ENCODE results near the gene ENPP5.

Gene ENPP5

DNA sequence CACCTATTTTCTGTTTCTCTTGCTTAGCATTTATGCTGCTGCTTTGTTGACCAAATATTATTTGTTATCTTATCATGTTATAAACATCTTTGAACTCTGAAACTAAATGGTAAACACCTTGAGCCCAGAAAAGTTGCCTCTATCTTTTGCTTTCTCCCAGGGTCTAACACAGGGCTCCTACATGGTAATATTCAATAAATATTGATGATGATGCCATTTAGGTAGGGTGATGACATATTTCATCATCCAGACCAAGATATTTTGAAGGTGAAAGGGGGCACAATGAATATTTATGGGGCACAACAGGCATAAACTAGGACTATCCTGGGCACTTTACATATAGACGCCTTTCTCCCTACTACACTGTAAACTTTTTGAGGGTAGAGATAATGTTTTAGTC lies 52.6 kb downstream of the ENPP5 start:
- no peak overlapping the region for H3K27ac ChIP-seq
- H3K9me3 ChIP-seq (ENCODE audit: severe bottlenecking), result no peaks in the 10 kb centered on the region
- H3K27me3 ChIP-seq (ENCODE audit: insufficient read depth, low read depth, severe bottlenecking), result no peaks in the 10 kb centered on the region
- H3K36me3 ChIP-seq, result no peaks in the 10 kb centered on the region
- no peak overlapping the region for H3K4me3 ChIP-seq (ENCODE audit: low read depth, low read length)
- no peak for TF ChIP-seq CTCF (IDR thresholded peaks at IDR 0.05; ENCODE audit: low read depth, low read length)
- no peak for DNase-seq

- DNase-seq, result no peak
- H3K36me3 ChIP-seq, result no peaks in the 10 kb centered on the region
- no peaks in the 10 kb centered on the region for H3K9me3 ChIP-seq (ENCODE audit: severe bottlenecking)
- no peak for TF ChIP-seq CTCF (IDR thresholded peaks at IDR 0.05; ENCODE audit: low read depth, low read length)
- no peaks in the 10 kb centered on the region for H3K27me3 ChIP-seq (ENCODE audit: insufficient read depth, low read depth, severe bottlenecking)
- no peak overlapping the region for H3K27ac ChIP-seq
- no peak overlapping the region for H3K4me3 ChIP-seq (ENCODE audit: low read depth, low read length)
Measured at GRCh38 chr6:46116289-46116688, 54.5 kb downstream of the ENPP5 start.

- TF ChIP-seq CTCF (IDR thresholded peaks at IDR 0.05; ENCODE audit: low read depth, low read length), result no peak
- DNase-seq, result no peak
- Histone ChIP-seq H3K9me3 (ENCODE audit: severe bottlenecking) (no peaks in the 10 kb centered on the region), H3K4me3 (ENCODE audit: low read depth, low read length) (no peak overlapping the region), H3K36me3 (no peaks in the 10 kb centered on the region), H3K27ac (no peak overlapping the region), H3K27me3 (ENCODE audit: insufficient read depth, low read depth, severe bottlenecking) (no peaks in the 10 kb centered on the region)
Measured at GRCh38 chr6:46115634-46116033, 55.1 kb downstream of the ENPP5 start.

- H3K4me3 ChIP-seq (ENCODE audit: low read depth, low read length), result no peak overlapping the region
- no peak overlapping the region for H3K27ac ChIP-seq
- H3K27me3 ChIP-seq (ENCODE audit: insufficient read depth, low read depth, severe bottlenecking), result no peaks in the 10 kb centered on the region
- no peak for DNase-seq
- no peaks in the 10 kb centered on the region for H3K9me3 ChIP-seq (ENCODE audit: severe bottlenecking)
- TF ChIP-seq CTCF (IDR thresholded peaks at IDR 0.05; ENCODE audit: low read depth, low read length), result no peak
- H3K36me3 ChIP-seq, result no peaks in the 10 kb centered on the region
Measured at GRCh38 chr6:46113370-46113769, 57.4 kb downstream of the ENPP5 start.

Measured in WERI-Rb-1 (cell line).